ENCODE measurements around the gene KCNH2. TPM values are rescaled to one million over a fixed set of nuclear protein-coding genes. Genes with fewer than 3 reads are reported as not detected.

Gene KCNH2
- total and polyA plus RNA-seq, 2 of the 13 experiments (the other 11 are each of a cell fraction or from before 2014, with no cell fraction given) = 0.09 to 0.11 TPM

DNA sequence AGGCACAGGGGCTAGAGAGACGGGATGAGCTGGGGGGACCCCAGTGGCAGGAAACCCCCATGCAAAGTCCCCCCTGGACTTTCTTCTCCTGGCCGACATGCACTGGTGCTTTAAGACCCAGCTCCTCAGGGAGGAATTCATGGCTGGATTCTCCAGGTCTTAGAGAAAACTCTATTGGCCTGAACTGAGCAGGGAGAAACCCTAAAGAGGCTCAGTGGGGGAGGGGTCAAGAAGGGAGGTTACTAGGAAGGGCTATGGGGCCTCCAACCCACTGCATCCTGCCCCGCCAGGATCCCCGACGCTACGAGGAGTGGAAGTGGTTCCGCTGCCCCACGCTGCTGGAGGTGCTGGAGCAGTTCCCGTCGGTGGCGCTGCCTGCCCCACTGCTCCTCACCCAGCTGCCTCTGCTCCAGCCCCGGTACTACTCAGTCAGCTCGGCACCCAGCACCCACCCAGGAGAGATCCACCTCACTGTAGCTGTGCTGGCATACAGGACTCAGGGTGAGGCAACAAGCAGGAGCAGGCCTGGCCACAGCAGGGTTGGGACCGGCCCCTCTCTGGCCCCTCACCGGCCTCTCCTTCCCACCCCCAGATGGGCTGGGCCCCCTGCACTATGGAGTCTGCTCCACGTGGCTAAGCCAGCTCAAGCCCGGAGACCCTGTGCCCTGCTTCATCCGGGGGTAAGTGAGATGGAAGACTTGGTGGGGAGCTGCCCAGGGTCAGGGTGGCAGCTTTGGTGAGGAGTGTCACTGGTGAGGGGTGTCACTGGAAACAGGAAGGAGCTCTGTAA, 32.4 kb upstream of the KCNH2 start:
- in situ Hi-C loops (cut with HindIII; ENCODE audit: extremely low pct_ligation_motif_present, low pct_unique_long_range_greater_than_20kb) (no loop called here), intact Hi-C loops (cut with micrococcal nuclease; ENCODE audit: unreplicated experiment) (no loop called here)
- ATAC-seq (peak; percentile 44), FAIRE-seq (no peak), DNase-seq (ENCODE audit: low spot score) (no peak)
- ChIA-PET CTCF (ENCODE audit: low intra/inter-chr PET ratio, low total read pairs) (no interaction called here), POLR2A (interaction anchor here (0.9 to 5.2 kb wide), 10 partner anchors 9 to 642 kb away, joined by 3 to 31 read pairs (median 6); partner anchors contain the start of genes ABCB8, ATG9B, CDK5 and FASTK)
- peaks cover 78% of the 10 kb centered on the region for H3K4me1 ChIP-seq (ENCODE audit: insufficient read depth, low read length)
- peak overlapping the region; percentile 64 for H3K9ac ChIP-seq (ENCODE audit: insufficient read depth, low read depth, low read length)
- BruUV-seq (replicated peaks) = no TSS peak
- peak overlapping the region; percentile 55 for H3K27ac ChIP-seq (ENCODE audit: extremely low read length, insufficient read depth, low read length)
- 0% methylated on average over 2 of the region's 18 CpGs for WGBS (ENCODE audit: low lambda C conversion rate)
- no peaks in the 10 kb centered on the region; a peak in 1 of 5 replicates for H3K36me3 ChIP-seq (replicated peaks in 1 of 2; ENCODE audit: control insufficient read depth in 1 of 2, insufficient read depth in 2 of 2, low read length in 2 of 2)
- H2AFZ ChIP-seq (ENCODE audit: low read length) = peak overlapping the region; percentile 23
- H3K27me3 ChIP-seq (ENCODE audit: control insufficient read depth in 1 of 2, insufficient read depth in 2 of 2, low read length in 2 of 2) = no peaks in the 10 kb centered on the region; a peak in 1 of 5 replicates
- no peaks in the 10 kb centered on the region for H3K79me2 ChIP-seq (ENCODE audit: insufficient read depth, low read length)
- H4K20me1 ChIP-seq (ENCODE audit: insufficient read depth, low read length) = no peaks in the 10 kb centered on the region
- no peaks in the 10 kb centered on the region for H3K9me3 ChIP-seq (ENCODE audit: low read length)
- peak overlapping the region; percentile 98 for H3K4me2 ChIP-seq (ENCODE audit: low read depth, low read length)
- peak overlapping the region; percentile 62 to 77 (median 76) for H3K4me3 ChIP-seq (replicated peaks in 1 of 3; ENCODE audit: insufficient read depth in 1 of 3, low read depth in 2 of 3, low read length in 3 of 3)
- TF ChIP-seq, protein P1, sequence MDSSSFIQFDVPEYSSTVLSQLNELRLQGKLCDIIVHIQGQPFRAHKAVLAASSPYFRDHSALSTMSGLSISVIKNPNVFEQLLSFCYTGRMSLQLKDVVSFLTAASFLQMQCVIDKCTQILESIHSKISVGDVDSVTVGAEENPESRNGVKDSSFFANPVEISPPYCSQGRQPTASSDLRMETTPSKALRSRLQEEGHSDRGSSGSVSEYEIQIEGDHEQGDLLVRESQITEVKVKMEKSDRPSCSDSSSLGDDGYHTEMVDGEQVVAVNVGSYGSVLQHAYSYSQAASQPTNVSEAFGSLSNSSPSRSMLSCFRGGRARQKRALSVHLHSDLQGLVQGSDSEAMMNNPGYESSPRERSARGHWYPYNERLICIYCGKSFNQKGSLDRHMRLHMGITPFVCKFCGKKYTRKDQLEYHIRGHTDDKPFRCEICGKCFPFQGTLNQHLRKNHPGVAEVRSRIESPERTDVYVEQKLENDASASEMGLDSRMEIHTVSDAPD (CRISPR knock-in tag; IDR thresholded peaks at IDR 0.05) = no peak
- TF ChIP-seq ZNF234 (CRISPR knock-in tag; conservative IDR thresholded peaks at IDR 0.05) (no peak), DMAP1 (CRISPR knock-in tag; IDR thresholded peaks at IDR 0.05) (peak; percentile 54; the same call in 1 of the 2 replicates), ZFP36 (IDR thresholded peaks at IDR 0.05; ENCODE audit: borderline replicate concordance, low read depth, low read length, partially characterized antibody) (no peak), ZNF547 (CRISPR knock-in tag; IDR thresholded peaks at IDR 0.05) (0 out of 2 replicates have a peak, but pooled peaks have one; percentile 39), NFE2L1 (CRISPR knock-in tag; IDR thresholded peaks at IDR 0.05; ENCODE audit: borderline replicate concordance) (no peak), THYN1 (CRISPR knock-in tag; IDR thresholded peaks at IDR 0.05; ENCODE audit: borderline replicate concordance, low read depth) (no peak), FOSL2 (CRISPR knock-in tag; IDR thresholded peaks at IDR 0.05) (0 out of 2 replicates have a peak, but pooled peaks have one; percentile 8), HDAC2 (CRISPR knock-in tag; IDR thresholded peaks at IDR 0.05) (0 out of 2 replicates have a peak, but pooled peaks have one; percentile 29), BRD4 (CRISPR knock-in tag; IDR thresholded peaks at IDR 0.05) (peak; percentile 83), ZBTB3 (CRISPR knock-in tag; IDR thresholded peaks at IDR 0.05; ENCODE audit: borderline replicate concordance, low read depth) (no peak), ZNF557 (CRISPR knock-in tag; IDR thresholded peaks at IDR 0.05) (peak; percentile 54; the same call in 1 of the 2 replicates), TBX2 (CRISPR knock-in tag; IDR thresholded peaks at IDR 0.05; ENCODE audit: borderline replicate concordance) (peak; percentile 31; the same call in 1 of the 2 replicates)
- TF ChIP-seq, protein P2, sequence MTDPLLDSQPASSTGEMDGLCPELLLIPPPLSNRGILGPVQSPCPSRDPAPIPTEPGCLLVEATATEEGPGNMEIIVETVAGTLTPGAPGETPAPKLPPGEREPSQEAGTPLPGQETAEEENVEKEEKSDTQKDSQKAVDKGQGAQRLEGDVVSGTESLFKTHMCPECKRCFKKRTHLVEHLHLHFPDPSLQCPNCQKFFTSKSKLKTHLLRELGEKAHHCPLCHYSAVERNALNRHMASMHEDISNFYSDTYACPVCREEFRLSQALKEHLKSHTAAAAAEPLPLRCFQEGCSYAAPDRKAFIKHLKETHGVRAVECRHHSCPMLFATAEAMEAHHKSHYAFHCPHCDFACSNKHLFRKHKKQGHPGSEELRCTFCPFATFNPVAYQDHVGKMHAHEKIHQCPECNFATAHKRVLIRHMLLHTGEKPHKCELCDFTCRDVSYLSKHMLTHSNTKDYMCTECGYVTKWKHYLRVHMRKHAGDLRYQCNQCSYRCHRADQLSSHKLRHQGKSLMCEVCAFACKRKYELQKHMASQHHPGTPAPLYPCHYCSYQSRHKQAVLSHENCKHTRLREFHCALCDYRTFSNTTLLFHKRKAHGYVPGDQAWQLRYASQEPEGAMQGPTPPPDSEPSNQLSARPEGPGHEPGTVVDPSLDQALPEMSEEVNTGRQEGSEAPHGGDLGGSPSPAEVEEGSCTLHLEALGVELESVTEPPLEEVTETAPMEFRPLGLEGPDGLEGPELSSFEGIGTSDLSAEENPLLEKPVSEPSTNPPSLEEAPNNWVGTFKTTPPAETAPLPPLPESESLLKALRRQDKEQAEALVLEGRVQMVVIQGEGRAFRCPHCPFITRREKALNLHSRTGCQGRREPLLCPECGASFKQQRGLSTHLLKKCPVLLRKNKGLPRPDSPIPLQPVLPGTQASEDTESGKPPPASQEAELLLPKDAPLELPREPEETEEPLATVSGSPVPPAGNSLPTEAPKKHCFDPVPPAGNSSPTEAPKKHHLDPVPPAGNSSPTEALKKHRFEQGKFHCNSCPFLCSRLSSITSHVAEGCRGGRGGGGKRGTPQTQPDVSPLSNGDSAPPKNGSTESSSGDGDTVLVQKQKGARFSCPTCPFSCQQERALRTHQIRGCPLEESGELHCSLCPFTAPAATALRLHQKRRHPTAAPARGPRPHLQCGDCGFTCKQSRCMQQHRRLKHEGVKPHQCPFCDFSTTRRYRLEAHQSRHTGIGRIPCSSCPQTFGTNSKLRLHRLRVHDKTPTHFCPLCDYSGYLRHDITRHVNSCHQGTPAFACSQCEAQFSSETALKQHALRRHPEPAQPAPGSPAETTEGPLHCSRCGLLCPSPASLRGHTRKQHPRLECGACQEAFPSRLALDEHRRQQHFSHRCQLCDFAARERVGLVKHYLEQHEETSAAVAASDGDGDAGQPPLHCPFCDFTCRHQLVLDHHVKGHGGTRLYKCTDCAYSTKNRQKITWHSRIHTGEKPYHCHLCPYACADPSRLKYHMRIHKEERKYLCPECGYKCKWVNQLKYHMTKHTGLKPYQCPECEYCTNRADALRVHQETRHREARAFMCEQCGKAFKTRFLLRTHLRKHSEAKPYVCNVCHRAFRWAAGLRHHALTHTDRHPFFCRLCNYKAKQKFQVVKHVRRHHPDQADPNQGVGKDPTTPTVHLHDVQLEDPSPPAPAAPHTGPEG (CRISPR knock-in tag; IDR thresholded peaks at IDR 0.05) = 0 out of 2 replicates have a peak, but pooled peaks have one; percentile 29
- TF ChIP-seq, protein P3, sequence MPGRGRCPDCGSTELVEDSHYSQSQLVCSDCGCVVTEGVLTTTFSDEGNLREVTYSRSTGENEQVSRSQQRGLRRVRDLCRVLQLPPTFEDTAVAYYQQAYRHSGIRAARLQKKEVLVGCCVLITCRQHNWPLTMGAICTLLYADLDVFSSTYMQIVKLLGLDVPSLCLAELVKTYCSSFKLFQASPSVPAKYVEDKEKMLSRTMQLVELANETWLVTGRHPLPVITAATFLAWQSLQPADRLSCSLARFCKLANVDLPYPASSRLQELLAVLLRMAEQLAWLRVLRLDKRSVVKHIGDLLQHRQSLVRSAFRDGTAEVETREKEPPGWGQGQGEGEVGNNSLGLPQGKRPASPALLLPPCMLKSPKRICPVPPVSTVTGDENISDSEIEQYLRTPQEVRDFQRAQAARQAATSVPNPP (CRISPR knock-in tag; IDR thresholded peaks at IDR 0.05) = no peak

Data from HepG2 (cell line).